ENCODE measurements around the gene FFAR3. TPM values are rescaled to one million over a fixed set of nuclear protein-coding genes. Genes with fewer than 3 reads are reported as not detected.

The FFAR3 gene
- total RNA-seq, 2 donors from 2014 or later, result 1.4 to 5.1 TPM

DNA sequence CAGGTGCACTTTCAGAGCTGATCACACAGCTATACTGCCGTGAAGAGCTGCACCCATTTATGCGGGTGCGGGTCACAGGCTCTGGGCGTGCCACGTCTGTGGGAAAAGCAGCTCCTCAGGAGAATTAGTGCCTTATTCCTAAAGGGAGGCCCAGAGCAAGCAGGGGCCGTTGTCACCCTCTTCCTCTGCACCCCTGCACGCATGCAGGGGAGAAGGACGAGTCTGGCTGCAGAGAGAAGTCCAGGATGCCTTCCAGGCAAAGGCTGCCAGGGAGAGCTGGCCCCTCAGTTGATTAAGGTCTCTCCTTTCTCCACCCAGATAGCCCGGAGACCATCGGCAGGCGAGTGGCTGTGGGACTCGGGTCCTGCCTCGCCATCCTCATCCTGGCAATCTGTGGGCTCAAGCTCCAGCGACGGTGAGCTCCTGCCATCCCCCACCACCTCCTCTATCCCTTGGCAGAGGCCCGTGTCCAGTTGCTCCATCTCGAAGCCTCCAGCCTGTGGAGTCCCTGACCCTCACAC is 13.7 kb upstream of the FFAR3 start:
- Mint-ChIP-seq H3K36me3 (no peaks in the 10 kb centered on the region), H3K9me3 (no peaks in the 10 kb centered on the region), H3K27ac (no peak overlapping the region)
- DNase-seq (ENCODE audit: low spot score in 2 of 2) (peak in 1 of 2 donors; percentile 48), ATAC-seq (no peak)

DNA sequence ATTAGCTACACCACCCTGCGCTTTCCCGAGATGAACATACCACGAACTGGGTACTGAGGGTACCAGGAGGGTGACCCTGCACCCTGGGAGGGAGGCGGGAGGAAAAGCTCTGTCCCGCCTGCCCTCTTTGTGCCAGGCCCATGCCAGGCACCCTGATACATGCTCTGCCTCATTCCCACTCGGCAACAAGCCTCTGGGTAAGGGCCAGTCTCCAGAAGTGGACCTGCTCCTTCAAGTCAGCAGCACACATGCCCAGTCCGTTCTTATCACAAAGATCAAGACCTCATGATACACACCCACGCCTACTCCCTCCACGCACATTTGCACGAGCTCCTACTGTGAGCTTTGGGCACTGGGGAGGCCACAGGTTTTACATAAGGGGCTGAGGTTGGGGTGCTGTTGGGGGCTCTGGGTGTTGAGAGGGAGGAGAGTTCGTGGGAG is 12.6 kb upstream of the FFAR3 start:
- no peaks in the 10 kb centered on the region for H3K36me3 Mint-ChIP-seq
- H3K27ac Mint-ChIP-seq, result peak overlapping the region; percentile 97 to 99
- ATAC-seq, result no peak
- no peak for DNase-seq (ENCODE audit: low spot score in 2 of 2)
- no peaks in the 10 kb centered on the region for H3K9me3 Mint-ChIP-seq

DNA sequence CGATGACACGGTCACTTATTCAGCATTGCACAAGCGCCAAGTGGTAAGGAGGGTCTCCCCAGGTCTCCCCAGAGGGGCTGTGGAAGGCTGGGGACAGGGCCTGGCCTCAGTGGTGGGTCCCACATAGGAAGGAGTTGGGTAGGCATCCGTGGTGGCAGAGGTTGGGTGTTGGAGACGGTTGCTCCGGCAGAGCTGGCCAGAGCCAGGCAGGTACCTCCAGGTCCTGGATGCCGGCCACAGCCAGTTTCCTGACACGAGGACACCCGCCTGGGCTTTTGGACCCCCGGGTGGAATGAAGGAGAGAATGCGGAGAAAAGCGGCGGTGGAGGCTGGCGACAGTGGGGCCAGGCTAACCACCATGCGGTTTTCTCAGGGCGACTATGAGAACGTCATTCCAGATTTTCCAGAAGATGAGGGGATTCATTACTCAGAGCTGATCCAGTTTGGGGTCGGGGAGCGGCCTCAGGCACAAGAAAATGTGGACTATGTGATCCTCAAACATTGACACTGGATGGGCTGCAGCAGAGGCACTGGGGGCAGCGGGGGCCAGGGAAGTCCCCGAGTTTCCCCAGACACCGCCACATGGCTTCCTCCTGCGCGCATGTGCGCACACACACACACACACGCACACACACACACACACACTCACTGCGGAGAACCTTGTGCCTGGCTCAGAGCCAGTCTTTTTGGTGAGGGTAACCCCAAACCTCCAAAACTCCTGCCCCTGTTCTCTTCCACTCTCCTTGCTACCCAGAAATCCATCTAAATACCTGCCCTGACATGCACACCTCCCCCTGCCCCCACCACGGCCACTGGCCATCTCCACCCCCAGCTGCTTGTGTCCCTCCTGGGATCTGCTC is 11.8 kb upstream of the FFAR3 start:
- H3K36me3 Mint-ChIP-seq, result no peaks in the 10 kb centered on the region
- ATAC-seq (peak; percentile 36 to 38), DNase-seq (ENCODE audit: low spot score in 2 of 2) (peak; percentile 69 to 81)
- H3K9me3 Mint-ChIP-seq, result no peaks in the 10 kb centered on the region
- peak overlapping the region; percentile 97 to 99 for H3K27ac Mint-ChIP-seq

DNA sequence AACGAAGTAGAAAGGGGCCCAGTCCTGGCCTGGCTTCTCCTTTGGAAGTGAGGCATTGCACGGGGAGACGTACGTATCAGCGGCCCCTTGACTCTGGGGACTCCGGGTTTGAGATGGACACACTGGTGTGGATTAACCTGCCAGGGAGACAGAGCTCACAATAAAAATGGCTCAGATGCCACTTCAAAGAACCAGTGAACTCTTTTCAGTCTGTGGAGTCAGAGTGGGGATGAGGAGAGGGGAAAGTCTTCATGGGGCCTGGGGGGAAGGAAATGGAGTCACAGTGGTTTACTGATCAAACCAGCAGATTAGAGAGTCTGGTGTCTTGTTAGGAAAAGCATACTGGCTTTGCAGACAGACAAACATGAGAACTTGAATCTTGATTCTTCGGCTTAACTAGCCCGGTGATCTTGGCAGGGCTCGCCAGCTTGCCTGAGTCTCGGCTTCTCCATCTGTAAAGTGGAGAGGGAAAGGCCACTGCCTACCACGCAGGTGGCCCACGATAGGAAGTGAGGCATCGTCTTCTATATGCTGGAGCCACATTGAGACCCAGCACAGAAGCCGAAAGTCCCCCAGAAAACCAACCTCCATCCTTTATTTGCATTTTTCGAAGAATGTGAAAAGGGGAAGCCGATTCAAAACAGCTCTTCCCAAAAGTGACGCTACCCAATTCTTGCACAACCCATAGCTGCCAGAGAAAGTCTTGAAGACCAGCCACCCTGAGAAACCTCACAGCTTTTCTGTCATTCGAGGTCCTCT is 10.9 kb upstream of the FFAR3 start, which contains the start of gene FFAR1:
FFAR1 (plus strand) TSS at position 732 of the 759 bp plus-strand sequence. CDS start 3,650 bp downstream, outside the sequence.
- peak; percentile 78 to 80 for ATAC-seq
- Mint-ChIP-seq H3K36me3 (no peaks in the 10 kb centered on the region), H3K27ac (peak within 1 kb of the TSS; percentile 97 to 99), H3K9me3 (no peaks in the 10 kb centered on the region)
- peak; percentile 64 to 80 for DNase-seq (ENCODE audit: low spot score in 2 of 2)

DNA sequence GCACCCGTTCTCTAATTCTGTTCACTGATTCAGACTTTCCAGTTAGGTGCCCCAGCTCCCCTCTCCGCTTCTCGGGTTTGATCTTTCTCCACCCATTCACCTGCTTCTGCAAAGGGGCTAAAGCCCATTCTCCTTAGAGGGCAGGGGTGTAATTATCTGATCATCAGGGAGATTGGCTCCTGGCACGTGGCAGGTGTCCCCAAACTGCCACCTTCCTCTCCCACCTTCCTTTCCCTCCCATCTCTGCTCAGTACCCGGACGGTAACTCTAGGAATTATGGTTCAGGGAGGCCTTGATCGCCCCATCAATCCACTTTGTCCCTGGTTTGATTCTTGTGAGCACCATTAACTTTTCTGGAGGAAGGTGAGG is 10.3 kb upstream of the FFAR3 start:
- DNase-seq (ENCODE audit: low spot score in 2 of 2), result no peak
- no peaks in the 10 kb centered on the region for H3K36me3 Mint-ChIP-seq
- ATAC-seq, result no peak
- H3K27ac Mint-ChIP-seq, result peak overlapping the region; percentile 97 to 99
- H3K9me3 Mint-ChIP-seq, result no peaks in the 10 kb centered on the region

DNA sequence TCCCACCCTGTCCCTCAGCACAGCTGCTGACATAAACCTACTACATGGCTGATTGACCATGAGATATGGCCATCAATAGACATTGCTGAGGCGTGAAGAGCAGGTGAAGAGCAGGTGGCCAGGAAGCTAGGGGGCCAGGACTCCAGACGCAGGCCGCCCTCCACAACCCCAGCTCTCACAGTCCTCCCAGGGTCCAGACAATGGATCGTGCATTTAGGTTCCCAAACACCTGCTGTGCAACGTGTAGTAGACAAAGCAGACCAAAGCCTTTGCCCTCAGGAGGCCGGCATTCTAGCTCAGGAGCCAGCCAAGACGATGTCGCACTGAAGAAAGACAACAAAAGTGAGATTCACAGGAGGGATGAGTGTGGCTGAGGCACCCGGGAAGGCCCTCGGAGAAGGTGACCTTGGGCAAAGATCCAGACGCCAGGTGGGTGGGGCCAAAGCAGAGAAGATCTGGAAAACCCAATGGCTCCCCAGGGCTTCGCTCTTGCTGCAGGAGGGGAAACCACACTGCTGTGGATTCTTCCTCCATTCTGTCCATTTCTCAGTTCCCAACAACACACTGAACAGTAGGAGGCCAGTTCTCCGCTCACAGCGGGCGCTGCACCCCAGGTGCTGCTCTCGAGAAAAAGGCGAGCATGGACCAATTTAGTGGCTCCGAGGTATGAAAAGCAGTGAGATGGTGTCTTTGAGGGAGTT is 9.2 kb upstream of the FFAR3 start:
- Mint-ChIP-seq H3K27ac (peak overlapping the region in 1 of 2 donors; percentile 99), H3K36me3 (no peaks in the 10 kb centered on the region), H3K9me3 (no peaks in the 10 kb centered on the region)
- ATAC-seq, result no peak
- DNase-seq (ENCODE audit: low spot score in 2 of 2), result peak in 1 of 2 donors; percentile 51

DNA sequence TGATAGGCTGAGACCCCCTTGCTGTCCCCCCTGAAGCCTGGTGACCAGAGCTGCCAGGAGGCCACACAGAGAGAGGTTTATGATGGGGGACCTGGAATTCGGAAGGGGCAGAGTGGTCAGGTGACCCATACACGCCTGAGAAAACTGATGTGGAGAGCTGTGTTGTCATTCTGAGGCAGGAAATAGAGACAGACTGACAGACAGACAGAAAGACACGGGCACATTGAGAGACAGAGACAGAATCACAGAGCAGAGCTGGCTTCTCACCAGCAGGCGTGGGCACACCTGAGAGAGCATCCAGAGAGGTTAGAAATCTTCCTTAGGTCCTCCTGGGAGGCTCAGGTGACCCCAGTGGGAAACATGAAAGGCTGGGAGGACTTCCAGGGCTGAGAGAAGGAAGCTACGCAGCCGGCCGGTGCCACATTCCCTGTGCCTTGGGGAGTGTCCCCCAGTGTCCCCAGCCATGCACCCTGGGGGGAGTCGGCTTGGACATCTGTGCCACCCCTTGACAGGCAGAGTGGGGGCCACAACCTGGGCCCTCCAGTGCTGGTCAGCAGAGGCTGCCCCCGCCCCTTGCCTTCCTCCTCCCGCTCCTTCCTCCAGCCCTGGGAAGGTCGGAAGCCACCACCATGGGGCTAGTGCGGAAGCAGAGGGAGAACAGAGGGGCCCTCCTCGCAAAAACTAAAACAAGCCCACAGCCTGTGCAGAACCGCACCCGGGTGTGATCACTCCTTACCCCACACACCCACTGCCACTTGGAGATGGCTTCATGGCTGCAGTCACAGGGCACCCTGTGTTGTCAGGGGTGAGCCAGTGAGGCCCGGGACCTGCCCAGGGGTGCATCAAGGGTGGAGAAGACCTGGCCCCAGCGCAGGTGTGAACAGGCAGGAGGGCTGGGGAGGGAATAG is 8.4 kb upstream of the FFAR3 start:
- DNase-seq (ENCODE audit: low spot score in 2 of 2), result peak in 1 of 2 donors; percentile 52
- H3K9me3 Mint-ChIP-seq, result no peaks in the 10 kb centered on the region
- H3K36me3 Mint-ChIP-seq, result no peaks in the 10 kb centered on the region
- ATAC-seq, result no peak
- H3K27ac Mint-ChIP-seq, result peak overlapping the region; percentile 55 to 99

DNA sequence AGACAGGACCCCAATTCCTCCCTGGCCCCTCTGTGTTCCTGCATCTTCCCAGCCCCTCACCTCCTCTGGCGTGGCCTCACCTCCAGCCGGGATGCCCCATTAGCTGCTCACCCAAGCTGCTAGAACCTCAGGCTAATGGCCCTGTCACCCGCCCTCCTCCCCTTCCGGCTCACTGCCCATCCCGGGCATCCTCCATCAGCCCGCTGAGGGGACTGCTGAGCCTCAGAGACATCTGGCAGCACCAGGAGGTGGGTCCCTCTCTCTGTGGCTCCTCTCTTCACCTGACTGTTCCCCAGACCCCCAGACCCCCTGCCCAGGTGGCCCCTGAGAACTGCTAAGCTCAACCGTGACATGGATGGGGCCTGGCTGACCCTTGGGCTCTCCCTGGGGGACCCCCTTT is 7.7 kb upstream of the FFAR3 start:
- peak in 1 of 2 donors; percentile 53 for DNase-seq (ENCODE audit: low spot score in 2 of 2)
- Mint-ChIP-seq H3K9me3 (no peaks in the 10 kb centered on the region), H3K27ac (peak overlapping the region in 1 of 2 donors; percentile 76), H3K36me3 (no peaks in the 10 kb centered on the region)
- no peak for ATAC-seq

DNA sequence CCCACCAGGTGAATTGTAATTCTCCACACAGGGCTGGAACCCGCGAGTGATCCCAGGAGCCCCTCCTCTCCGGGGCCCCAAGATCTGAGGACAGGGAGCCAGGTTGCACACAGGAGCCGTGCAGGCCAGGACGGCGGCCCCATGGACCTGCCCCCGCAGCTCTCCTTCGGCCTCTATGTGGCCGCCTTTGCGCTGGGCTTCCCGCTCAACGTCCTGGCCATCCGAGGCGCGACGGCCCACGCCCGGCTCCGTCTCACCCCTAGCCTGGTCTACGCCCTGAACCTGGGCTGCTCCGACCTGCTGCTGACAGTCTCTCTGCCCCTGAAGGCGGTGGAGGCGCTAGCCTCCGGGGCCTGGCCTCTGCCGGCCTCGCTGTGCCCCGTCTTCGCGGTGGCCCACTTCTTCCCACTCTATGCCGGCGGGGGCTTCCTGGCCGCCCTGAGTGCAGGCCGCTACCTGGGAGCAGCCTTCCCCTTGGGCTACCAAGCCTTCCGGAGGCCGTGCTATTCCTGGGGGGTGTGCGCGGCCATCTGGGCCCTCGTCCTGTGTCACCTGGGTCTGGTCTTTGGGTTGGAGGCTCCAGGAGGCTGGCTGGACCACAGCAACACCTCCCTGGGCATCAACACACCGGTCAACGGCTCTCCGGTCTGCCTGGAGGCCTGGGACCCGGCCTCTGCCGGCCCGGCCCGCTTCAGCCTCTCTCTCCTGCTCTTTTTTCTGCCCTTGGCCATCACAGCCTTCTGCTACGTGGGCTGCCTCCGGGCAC is 6.7 kb upstream of the FFAR3 start:
- Mint-ChIP-seq H3K27ac (peak overlapping the region in 1 of 2 donors; percentile 76), H3K9me3 (no peaks in the 10 kb centered on the region), H3K36me3 (no peaks in the 10 kb centered on the region)
- no peak for ATAC-seq
- DNase-seq (ENCODE audit: low spot score in 2 of 2), result peak in 1 of 2 donors; percentile 53

DNA sequence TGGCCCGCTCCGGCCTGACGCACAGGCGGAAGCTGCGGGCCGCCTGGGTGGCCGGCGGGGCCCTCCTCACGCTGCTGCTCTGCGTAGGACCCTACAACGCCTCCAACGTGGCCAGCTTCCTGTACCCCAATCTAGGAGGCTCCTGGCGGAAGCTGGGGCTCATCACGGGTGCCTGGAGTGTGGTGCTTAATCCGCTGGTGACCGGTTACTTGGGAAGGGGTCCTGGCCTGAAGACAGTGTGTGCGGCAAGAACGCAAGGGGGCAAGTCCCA is 6.1 kb upstream of the FFAR3 start:
- Mint-ChIP-seq H3K9me3 (no peaks in the 10 kb centered on the region), H3K36me3 (no peaks in the 10 kb centered on the region), H3K27ac (peak overlapping the region in 1 of 2 donors; percentile 76)
- DNase-seq (ENCODE audit: low spot score in 2 of 2) (no peak), ATAC-seq (no peak)

DNA sequence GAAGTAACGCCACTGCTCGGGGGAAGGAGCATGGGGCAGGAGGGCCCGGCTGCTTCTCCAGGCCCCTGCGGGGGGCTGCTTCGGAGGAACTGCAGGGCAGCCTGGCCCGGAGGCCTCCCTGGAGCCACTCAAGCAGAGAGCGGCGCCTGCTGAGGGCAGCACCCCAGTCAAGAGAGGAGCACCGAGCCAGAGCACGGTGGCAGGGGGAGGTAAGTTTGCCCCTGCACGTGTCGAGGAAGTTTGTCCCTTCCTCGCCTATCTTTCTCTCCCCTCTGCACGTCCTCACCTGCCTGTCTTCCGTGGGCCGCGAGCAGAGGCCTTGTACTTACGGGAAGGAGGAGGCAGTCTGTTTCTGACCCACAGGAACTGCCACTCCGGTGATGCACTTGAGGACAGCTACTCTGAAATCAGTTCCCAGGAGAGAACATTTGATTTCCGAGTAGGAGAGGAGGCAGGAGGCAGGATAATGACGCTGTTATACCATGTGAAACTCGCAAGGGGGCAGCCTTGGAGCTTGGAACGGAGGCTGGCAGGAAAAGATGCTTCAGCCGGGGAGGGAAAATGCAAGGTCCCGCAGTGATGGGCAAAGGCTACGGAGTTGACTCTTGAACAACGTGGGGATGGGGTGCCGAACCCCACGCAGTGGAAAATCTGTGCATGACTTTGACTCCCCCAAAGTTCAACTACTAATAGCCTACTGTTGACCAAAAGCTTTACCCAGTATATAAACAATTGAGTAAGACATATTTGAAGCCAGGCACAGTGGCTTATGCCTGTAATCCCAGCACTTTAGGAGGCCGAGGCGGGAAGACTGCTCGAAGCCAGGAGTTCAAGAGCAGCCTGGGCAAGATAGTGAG is 5.6 kb upstream of the FFAR3 start:
- peak overlapping the region in 1 of 2 donors; percentile 76 for H3K27ac Mint-ChIP-seq
- DNase-seq (ENCODE audit: low spot score in 2 of 2) (peak; percentile 75 to 76), ATAC-seq (peak; percentile 74 to 80)
- no peaks in the 10 kb centered on the region for H3K9me3 Mint-ChIP-seq
- no peaks in the 10 kb centered on the region for H3K36me3 Mint-ChIP-seq

DNA sequence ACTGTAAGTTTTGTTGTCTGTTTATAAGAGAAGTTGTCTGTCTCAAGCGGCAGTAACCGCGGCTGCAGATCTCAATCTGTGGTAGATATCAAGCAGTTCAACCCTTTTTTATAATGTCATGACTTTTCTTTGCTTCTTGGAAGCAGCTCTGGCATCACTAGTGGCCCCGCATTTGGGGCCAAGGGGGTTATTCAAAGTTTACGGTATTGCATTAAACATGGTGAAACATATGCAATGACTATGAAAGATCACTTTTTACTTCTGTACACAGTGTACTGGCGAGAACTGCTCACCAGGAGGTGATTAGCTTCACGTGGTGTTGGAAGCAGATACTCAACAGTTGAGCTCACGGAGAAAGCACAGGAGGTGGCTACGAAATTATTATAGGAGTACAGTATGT is 4.6 kb upstream of the FFAR3 start:
- Mint-ChIP-seq H3K36me3 (no peaks in the 10 kb centered on the region), H3K27ac (no peak overlapping the region), H3K9me3 (no peaks in the 10 kb centered on the region)
- DNase-seq (ENCODE audit: low spot score in 2 of 2), result no peak
- ATAC-seq, result no peak

DNA sequence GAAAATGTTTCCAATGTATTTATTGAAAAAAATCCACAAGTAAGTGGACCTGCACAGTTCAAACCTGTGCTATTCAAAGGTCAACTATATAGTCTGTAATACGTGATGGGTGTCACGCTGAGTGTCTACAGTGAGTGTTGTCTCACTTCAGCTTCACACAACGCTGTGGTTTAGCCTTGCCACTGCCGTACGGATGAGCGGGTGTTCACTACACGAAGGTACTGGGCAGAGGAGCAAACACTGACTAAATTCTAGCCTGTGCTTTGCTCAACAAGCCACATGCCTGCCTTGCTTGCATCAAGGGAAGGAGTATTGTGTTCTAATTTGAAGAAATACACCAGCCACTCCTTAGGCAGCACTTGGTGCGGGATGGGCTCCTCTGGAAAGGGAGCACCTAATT is 3.4 kb upstream of the FFAR3 start:
- Mint-ChIP-seq H3K36me3 (no peaks in the 10 kb centered on the region), H3K9me3 (no peaks in the 10 kb centered on the region), H3K27ac (no peak overlapping the region)
- ATAC-seq (no peak), DNase-seq (ENCODE audit: low spot score in 2 of 2) (no peak)

DNA sequence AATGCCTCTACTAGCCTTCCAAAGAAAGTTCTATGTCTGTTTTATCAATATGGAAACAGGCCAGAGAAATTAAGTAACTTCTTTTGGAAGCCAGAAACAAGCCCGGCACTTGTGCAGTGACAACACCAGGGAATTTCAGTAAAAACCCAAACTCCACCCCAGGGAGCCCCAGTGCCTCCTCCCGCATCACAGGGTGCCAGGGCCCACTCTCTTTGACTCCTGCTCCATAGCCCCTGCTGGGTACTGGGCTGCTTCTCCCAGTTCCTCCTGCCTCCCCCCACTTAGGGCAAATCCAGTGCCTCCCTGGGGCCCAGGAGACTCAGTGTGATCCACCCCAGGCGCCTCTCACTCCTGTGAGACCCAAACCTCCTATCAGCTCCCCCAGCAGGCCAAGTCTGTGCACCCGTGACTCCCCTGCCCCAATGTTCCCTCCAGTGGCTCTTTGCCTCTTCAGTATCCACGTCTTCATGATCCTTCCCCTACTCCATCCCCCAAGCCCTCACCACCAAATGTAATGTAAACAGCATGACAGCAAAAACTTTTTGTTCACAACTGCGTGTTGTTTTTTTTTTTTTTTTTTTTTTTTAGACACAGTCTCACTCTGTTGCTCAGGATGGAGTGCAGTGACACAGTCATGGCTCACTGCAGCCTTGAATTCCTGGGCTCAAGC is 2.3 kb upstream of the FFAR3 start:
- Mint-ChIP-seq H3K9me3 (no peaks in the 10 kb centered on the region), H3K36me3 (no peaks in the 10 kb centered on the region), H3K27ac (peak overlapping the region in 1 of 2 donors; percentile 52)
- ATAC-seq (no peak), DNase-seq (ENCODE audit: low spot score in 2 of 2) (no peak)
